Calu3 (cell line): Measurements from ENCODE around the gene ROBO2. TPM values are rescaled to one million over a fixed set of nuclear protein-coding genes. Genes with fewer than 3 reads are reported as not detected.

ENCODE experiments used
- BruUV-seq: library from RNA; stranded (reverse); fragments of 400-500 nt; replicated peaks from 2 replicates; lab custom pipeline; 2021; lab: Mats Ljungman, UMichigan
- CTCF ChIA-PET: fragments of 300-600 bp; sonication (Branson Sonifier 250); formaldehyde crosslinking; loops from one replicate; lab custom pipeline; 2022; ENCODE audit warnings: antibody characterized with exemption; lab: Charles Lee
- DNase-seq: peaks from one replicate; pipeline ENCODE4 v3.0.0; 2022
- H3K27ac Mint-ChIP-seq: one replicate; pipeline ENCODE4 v1.8.0; 2022; ENCODE audit warnings: mixed read lengths; ENCODE audit not compliant: unreplicated experiment
- H3K27me3 Mint-ChIP-seq: one replicate; pipeline ENCODE4 v1.8.0; 2022; ENCODE audit warnings: mixed read lengths; ENCODE audit not compliant: unreplicated experiment
- H3K36me3 Mint-ChIP-seq: one replicate; pipeline ENCODE4 v1.8.0; 2022; ENCODE audit warnings: mild to moderate bottlenecking, moderate library complexity, mixed read lengths; ENCODE audit not compliant: insufficient read depth, unreplicated experiment
- H3K4me1 Mint-ChIP-seq: one replicate; pipeline ENCODE4 v1.8.0; 2022; ENCODE audit warnings: mild to moderate bottlenecking, low read depth, mixed read lengths; ENCODE audit not compliant: unreplicated experiment
- H3K4me3 Mint-ChIP-seq: one replicate; pipeline ENCODE4 v1.8.0; 2022; ENCODE audit warnings: mild to moderate bottlenecking, low read depth, moderate library complexity, mixed read lengths; ENCODE audit not compliant: unreplicated experiment
- H3K9me3 Mint-ChIP-seq: one replicate; pipeline ENCODE4 v1.8.0; 2022; ENCODE audit warnings: low read depth, mixed read lengths; ENCODE audit not compliant: unreplicated experiment
- CTCF ChIP-seq: fragments of 200-600 bp; IDR thresholded peaks from one replicate; pipeline ENCODE4 v1.8.0; 2022; ENCODE audit warnings: antibody characterized with exemption; ENCODE audit not compliant: unreplicated experiment
- intact Hi-C: fragments of 100-400 bp; cut with micrococcal nuclease; formaldehyde crosslinking; loops from one replicate; pipeline ENCODE4 v1.10.0; 2022; ENCODE audit not compliant: unreplicated experiment
- total RNA-seq: library from RNA; stranded (reverse); gene quantifications from 2 replicates; pipeline ENCODE4 v1.2.3, GENCODE V29; 2022

The ROBO2 gene
- total RNA-seq, 1 experiment from 2014 or later = not detected

DNA sequence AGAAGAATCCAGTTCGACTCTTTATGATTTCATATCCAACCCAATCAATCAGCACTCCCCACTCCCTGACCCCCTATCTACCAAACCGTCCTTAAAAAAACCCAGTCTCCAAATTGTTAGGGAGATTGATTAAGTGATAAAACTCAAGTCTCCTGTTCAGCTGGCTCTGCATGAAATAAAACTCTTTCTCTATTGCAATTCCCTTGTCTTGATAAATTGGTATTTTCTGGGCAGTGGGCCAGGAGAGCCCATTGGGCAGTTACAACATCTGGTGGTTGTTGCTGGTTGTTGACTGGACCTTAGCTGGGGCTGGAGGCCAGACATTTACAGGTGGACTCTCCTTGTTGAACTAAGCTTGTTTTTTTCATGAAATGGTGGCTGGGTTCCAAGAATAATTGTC, 642.3 kb downstream of the ROBO2 start:
- Mint-ChIP-seq H3K27me3 (no peaks in the 10 kb centered on the region), H3K4me3 (no peak overlapping the region), H3K4me1 (peaks cover 14% of the 10 kb centered on the region), H3K27ac (no peak overlapping the region), H3K36me3 (no peaks in the 10 kb centered on the region), H3K9me3 (peaks cover 2% of the 10 kb centered on the region)
- intact Hi-C loops = no loop called here
- CTCF ChIA-PET = no interaction called here
- BruUV-seq = no TSS peak
- no peak for TF ChIP-seq CTCF
- DNase-seq = no peak

GRCh38 chr3:77684115-77684514, 644.2 kb downstream of the ROBO2 start:
- DNase-seq = no peak
- CTCF ChIA-PET = no interaction called here
- no peaks in the 10 kb centered on the region for H3K4me1 Mint-ChIP-seq
- intact Hi-C loops = no loop called here
- no peaks in the 10 kb centered on the region for H3K27me3 Mint-ChIP-seq
- no peak overlapping the region for H3K27ac Mint-ChIP-seq
- H3K9me3 Mint-ChIP-seq = peaks cover 2% of the 10 kb centered on the region
- no peak for TF ChIP-seq CTCF
- H3K36me3 Mint-ChIP-seq = no peaks in the 10 kb centered on the region
- BruUV-seq = no TSS peak
- no peak overlapping the region for H3K4me3 Mint-ChIP-seq

- peaks cover 2% of the 10 kb centered on the region for H3K9me3 Mint-ChIP-seq
- H3K4me3 Mint-ChIP-seq = no peak overlapping the region
- H3K4me1 Mint-ChIP-seq = no peaks in the 10 kb centered on the region
- no TSS peak for BruUV-seq
- CTCF ChIA-PET = no interaction called here
- H3K36me3 Mint-ChIP-seq = no peaks in the 10 kb centered on the region
- no peak for DNase-seq
- no peak overlapping the region for H3K27ac Mint-ChIP-seq
- intact Hi-C loops = no loop called here
- no peaks in the 10 kb centered on the region for H3K27me3 Mint-ChIP-seq
- TF ChIP-seq CTCF = no peak
Measured at GRCh38 chr3:77685713-77686112, 645.8 kb downstream of the ROBO2 start.

DNA sequence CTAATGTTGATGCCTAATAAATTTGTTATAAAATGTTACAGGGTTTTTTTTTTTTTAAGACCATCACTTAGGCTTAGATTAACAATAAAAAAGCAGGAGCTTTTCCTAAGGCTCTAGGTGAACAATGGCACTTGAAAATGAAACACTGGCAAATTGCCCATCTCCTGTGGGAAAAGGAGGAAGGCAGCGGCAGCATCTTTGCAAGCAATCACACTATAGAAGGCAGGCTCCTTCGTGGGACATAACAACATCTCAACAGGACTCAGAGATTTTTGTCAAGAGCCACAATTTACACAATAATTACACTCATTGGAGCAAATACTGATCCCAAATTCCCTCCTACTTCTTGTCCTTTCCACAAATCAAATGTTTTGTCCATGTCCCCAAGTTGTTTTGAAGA, 646.7 kb downstream of the ROBO2 start:
- intact Hi-C loops = no loop called here
- Mint-ChIP-seq H3K4me1 (no peaks in the 10 kb centered on the region), H3K27me3 (no peaks in the 10 kb centered on the region), H3K27ac (no peak overlapping the region), H3K4me3 (no peak overlapping the region), H3K9me3 (peaks cover 2% of the 10 kb centered on the region), H3K36me3 (no peaks in the 10 kb centered on the region)
- no TSS peak for BruUV-seq
- DNase-seq = no peak
- CTCF ChIA-PET = no interaction called here
- no peak for TF ChIP-seq CTCF
